Endothelial cell of umbilical vein (primary cell): ENCODE results near the gene OPCML. TPM values are rescaled to one million over a fixed set of nuclear protein-coding genes. Genes with fewer than 3 reads are reported as not detected.

Experiments used
- BruUV-seq: library from RNA; stranded (reverse); fragments of 400-500 nt; replicated peaks from 2 replicates; lab custom pipeline; 2021; lab: Mats Ljungman, UMichigan
- CTCF ChIA-PET: fragments of 300-600, 350-600 bp; sonication (Branson Sonifier 250); formaldehyde crosslinking; loops from one replicate; lab custom pipeline; 2021; ENCODE audit warnings: antibody characterized with exemption, inconsistent platforms; lab: Charles Lee
- POLR2A ChIA-PET: fragments of 300-600, 350-600 bp; sonication (Branson Sonifier 250); formaldehyde crosslinking; loops from one replicate; lab custom pipeline; 2021; ENCODE audit warnings: antibody characterized with exemption, inconsistent platforms; lab: Charles Lee
- DNase-seq: peaks from one replicate; pipeline ENCODE4 v3.0.0-alpha.2; 2011; ENCODE audit warnings: low read depth, low spot score
- FAIRE-seq: peaks from 2 replicates; lab custom pipeline; 2011; peaks lifted over from hg19 to GRCh38; lab: Jason Lieb, UNC
- H2AFZ ChIP-seq: 2 replicates; pipeline ENCODE4 v1.6.0; 2012; ENCODE audit warnings: low read depth, low read length, control low read depth, inconsistent platforms
- H3K27ac ChIP-seq: 2 replicates; pipeline ENCODE4 v1.5.1; 2011; ENCODE audit warnings: low read depth, mild to moderate bottlenecking, control low read depth, low read length, moderate library complexity; ENCODE audit not compliant: insufficient read depth
- H3K27me3 ChIP-seq, 2 experiments: 2 replicates each; pipeline versions ENCODE4 v1.6.0 to v1.6.1; 2011; ENCODE audit warnings: low read length in 2 of 2, mixed read lengths in 1 of 2; ENCODE audit not compliant: control insufficient read depth in 2 of 2, insufficient read depth in 2 of 2
- H3K36me3 ChIP-seq, 2 experiments: 2 replicates in 1 of 2; 3 replicates in 1 of 2; pipeline ENCODE4 v1.5.1; 2011; ENCODE audit warnings: low read length in 2 of 2, mild to moderate bottlenecking in 1 of 2, moderate library complexity in 1 of 2; ENCODE audit not compliant: control insufficient read depth in 2 of 2, insufficient read depth in 2 of 2; ENCODE audit errors: extremely low read depth in 1 of 2
- H3K4me1 ChIP-seq: 3 replicates; pipeline ENCODE4 v1.5.1; 2011; ENCODE audit warnings: mild to moderate bottlenecking, low read length; ENCODE audit not compliant: control insufficient read depth, insufficient read depth; ENCODE audit errors: extremely low read depth
- H3K4me2 ChIP-seq: 2 replicates; pipeline ENCODE4 v1.6.1; 2011; ENCODE audit warnings: low read length, control low read depth, mixed read lengths; ENCODE audit not compliant: insufficient read depth
- H3K4me3 ChIP-seq, 3 experiments: fragments of 200-600 bp in 1 of 3; sonication (generic), shearing (Covaris generic) in 1 of 3; replicated peaks in 1 of 3; 2 replicates each; pipeline ENCODE4 v1.5.1; 2011 to 2016; ENCODE audit warnings: control low read depth in 3 of 3, low read length in 3 of 3, mild to moderate bottlenecking in 2 of 3, inconsistent platforms in 1 of 3, low read depth in 1 of 3, moderate library complexity in 1 of 3; ENCODE audit not compliant: insufficient read depth in 1 of 3
- H3K79me2 ChIP-seq: 2 replicates; pipeline ENCODE4 v1.6.0; 2012; ENCODE audit warnings: low read length, inconsistent platforms; ENCODE audit not compliant: control insufficient read depth, insufficient read depth
- H3K9ac ChIP-seq: replicated peaks from 2 replicates; pipeline ENCODE3; 2011; ENCODE audit warnings: low read length, control low read depth; ENCODE audit not compliant: insufficient read depth; ENCODE audit errors: extremely low read depth
- H3K9me1 ChIP-seq: replicated peaks from 3 replicates; pipeline ENCODE4 v1.6.0; 2011; ENCODE audit warnings: mild to moderate bottlenecking, low read length; ENCODE audit not compliant: control insufficient read depth, insufficient read depth; ENCODE audit errors: extremely low read depth
- H3K9me3 ChIP-seq: replicated peaks from 2 replicates; pipeline ENCODE4 v1.5.1; 2012; ENCODE audit warnings: low read length, inconsistent platforms; ENCODE audit not compliant: control insufficient read depth, insufficient read depth
- H4K20me1 ChIP-seq: replicated peaks from 2 replicates; pipeline ENCODE3; 2011; ENCODE audit warnings: mild to moderate bottlenecking, low read length; ENCODE audit not compliant: control insufficient read depth, insufficient read depth; ENCODE audit errors: extremely low read depth
- CTCF ChIP-seq, 2 donors: IDR thresholded peaks; 1 replicate in 1 of 2; 2 replicates in 1 of 2; pipeline ENCODE4 v1.5.1; 2011; ENCODE audit warnings: low read length in 2 of 2, mild to moderate bottlenecking in 2 of 2, moderate library complexity in 2 of 2, control low read depth in 1 of 2, inconsistent platforms in 1 of 2, low read depth in 1 of 2; ENCODE audit not compliant: insufficient read depth in 1 of 2; ENCODE audit errors: extremely low read depth in 1 of 2
- EZH2 ChIP-seq: IDR thresholded peaks from 2 replicates; pipeline ENCODE4 v1.6.1; 2012; ENCODE audit warnings: borderline replicate concordance, low read depth, mild to moderate bottlenecking, moderate library complexity, low read length, inconsistent platforms; ENCODE audit not compliant: severe bottlenecking
- FOS ChIP-seq: IDR thresholded peaks from 2 replicates; pipeline ENCODE4 v1.6.1; 2011; ENCODE audit warnings: mild to moderate bottlenecking, low read length, moderate library complexity, borderline replicate concordance; ENCODE audit not compliant: insufficient read depth
- GATA2 ChIP-seq: IDR thresholded peaks from 2 replicates; pipeline ENCODE4 v1.7.0; 2011; ENCODE audit warnings: low read depth, mild to moderate bottlenecking, moderate library complexity, mixed read lengths, low read length; ENCODE audit not compliant: insufficient read length, insufficient read depth
- JUN ChIP-seq: IDR thresholded peaks from 2 replicates; pipeline ENCODE4 v1.6.1; 2011; ENCODE audit warnings: borderline replicate concordance, low read depth; ENCODE audit not compliant: insufficient read length, insufficient read depth
- MAX ChIP-seq: IDR thresholded peaks from 2 replicates; pipeline ENCODE4 v1.6.1; 2011; ENCODE audit not compliant: insufficient read depth, insufficient read length
- MYC ChIP-seq: IDR thresholded peaks from one replicate; pipeline ENCODE4 v1.6.1; 2011; ENCODE audit warnings: mild to moderate bottlenecking, low read depth, low read length
- POLR2A ChIP-seq: IDR thresholded peaks from 2 replicates; pipeline ENCODE4 v1.6.1; 2012; ENCODE audit warnings: low read depth, mild to moderate bottlenecking, control low read depth, low read length
- POLR2AphosphoS5 ChIP-seq: IDR thresholded peaks from 2 replicates; pipeline ENCODE4 v1.6.1; 2012; ENCODE audit warnings: low read depth, mild to moderate bottlenecking, control low read depth, low read length, moderate library complexity; ENCODE audit not compliant: insufficient read depth
- dilution Hi-C: fragments of 300-500 bp; cut with MboI; formaldehyde crosslinking; loops from one replicate; pipeline ENCODE4 v1.15.0; 2019; ENCODE audit warnings: low sequenced_read_pairs; ENCODE audit not compliant: extremely low pct_ligation_motif_present
- intact Hi-C: fragments of 100-400 bp; cut with micrococcal nuclease; formaldehyde crosslinking; loops from one replicate; pipeline ENCODE4 v1.10.0; 2022
- polyA plus RNA-seq, 4 experiments: library from polyadenylated mRNA; depleted of rRNA in 3 of 4; stranded (reverse) in 3 of 4; unstranded in 1 of 4; fragments of >200 nt; gene quantifications; 2 replicates each; pipeline versions ENCODE4 v1.2.1 to v1.2.3, GENCODE V29; 2011 to 2012; ENCODE audit warnings: missing spikeins in 1 of 4
- total RNA-seq: library from RNA; stranded (reverse); gene quantifications from 2 replicates; pipeline ENCODE4 v1.2.3, GENCODE V29; 2021

The OPCML gene
- total and polyA plus RNA-seq, 2 donors (not counting 3 experiments of a cell fraction or from before 2014, with no cell fraction given): not detected

DNA sequence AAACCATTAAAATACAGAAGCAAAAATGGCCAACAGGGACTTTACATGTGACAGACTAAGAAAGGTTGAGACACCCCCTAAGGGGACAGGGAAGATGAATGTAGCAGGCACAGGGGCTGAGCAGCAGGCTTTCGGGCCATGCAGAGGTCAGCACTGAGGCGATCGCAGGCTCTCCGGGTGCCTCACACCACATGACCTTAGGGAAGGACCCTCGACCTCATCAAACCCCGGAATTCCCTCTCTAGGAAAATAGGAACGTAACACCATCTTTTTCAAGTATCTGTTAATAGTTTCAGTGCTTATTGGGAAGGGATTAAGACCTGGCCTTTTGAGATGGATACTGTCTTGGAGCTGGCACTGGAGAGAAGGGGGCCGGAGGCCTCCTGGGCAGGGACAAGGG is 27.4 kb downstream of the OPCML start:
- H3K4me2 ChIP-seq: no peak overlapping the region
- H3K36me3 ChIP-seq: no peaks in the 10 kb centered on the region
- no peak overlapping the region for H3K9ac ChIP-seq
- dilution Hi-C loops (no loop called here), intact Hi-C loops (no loop called here)
- no peak for FAIRE-seq
- no peak overlapping the region for H3K27ac ChIP-seq
- no peak for DNase-seq
- POLR2A ChIA-PET: no interaction called here
- H3K79me2 ChIP-seq: no peaks in the 10 kb centered on the region
- CTCF ChIA-PET: no interaction called here
- no TSS peak for BruUV-seq
- H3K4me1 ChIP-seq: no peaks in the 10 kb centered on the region
- H3K9me1 ChIP-seq: no peaks in the 10 kb centered on the region
- TF ChIP-seq POLR2A (no peak), JUN (no peak), FOS (no peak), CTCF (IDR thresholded peaks at IDR 0.05; ENCODE audit: extremely low read depth in 1 of 2, insufficient read depth in 1 of 2, low read depth in 1 of 2, low read length in 2 of 2) (no peak), MAX (no peak), POLR2AphosphoS5 (no peak)
- H2AFZ ChIP-seq: no peak overlapping the region
- H3K4me3 ChIP-seq: no peak overlapping the region
- no peaks in the 10 kb centered on the region for H4K20me1 ChIP-seq
- H3K9me3 ChIP-seq: peaks cover 1% of the 10 kb centered on the region
- no peaks in the 10 kb centered on the region for H3K27me3 ChIP-seq

- dilution Hi-C loops (no loop called here), intact Hi-C loops (no loop called here)
- ChIA-PET CTCF (no interaction called here), POLR2A (no interaction called here)
- Histone ChIP-seq H3K79me2 (no peaks in the 10 kb centered on the region), H4K20me1 (no peaks in the 10 kb centered on the region), H3K9me1 (no peaks in the 10 kb centered on the region), H2AFZ (no peak overlapping the region), H3K27ac (no peak overlapping the region), H3K9ac (no peak overlapping the region), H3K9me3 (peaks cover 1% of the 10 kb centered on the region), H3K4me3 (no peak overlapping the region), H3K27me3 (no peaks in the 10 kb centered on the region), H3K4me2 (no peak overlapping the region), H3K4me1 (no peaks in the 10 kb centered on the region), H3K36me3 (no peaks in the 10 kb centered on the region)
- FAIRE-seq (no peak), DNase-seq (no peak)
- BruUV-seq: no TSS peak
- no peak for TF ChIP-seq GATA2
- no peak for TF ChIP-seq EZH2
- TF ChIP-seq CTCF (IDR thresholded peaks at IDR 0.05; ENCODE audit: extremely low read depth in 1 of 2, insufficient read depth in 1 of 2, low read depth in 1 of 2, low read length in 2 of 2): no peak
- no peak for TF ChIP-seq MYC
- TF ChIP-seq JUN: no peak
- TF ChIP-seq MAX: no peak
- no peak for TF ChIP-seq FOS
- no peak for TF ChIP-seq POLR2A
These were observed 28.5 kb downstream of the OPCML start for GRCh38 chr11:133503776-133504175.
